T-helper 2 cell treated with Interferon-gamma antibody and Interleukin-4, amounts not matched to agents 5 μg/mL and 100 μg/mL, for 36 hours (primary cell): ENCODE data around the gene CNGA3.
"Not testable (repeated sequence)": the region's sequence is repeated elsewhere in the genome, so short reads cannot be mapped to it uniquely, and the experiment has no call there.

Experiments used
- DNase-seq: peaks from one replicate; pipeline ENCODE4 v3.0.0; 2021; ENCODE audit warnings: low spot score
- H3K27ac Mint-ChIP-seq: one replicate; pipeline ENCODE4 v1.8.0; 2021; ENCODE audit warnings: mild to moderate bottlenecking, mixed read lengths
- H3K27me3 Mint-ChIP-seq: one replicate; pipeline ENCODE4 v1.8.0; 2021; ENCODE audit warnings: low read depth, mixed read lengths
- H3K36me3 Mint-ChIP-seq: one replicate; pipeline ENCODE4 v1.8.0; 2021; ENCODE audit warnings: low read depth, mixed read lengths
- H3K4me1 Mint-ChIP-seq: one replicate; pipeline ENCODE4 v1.8.0; 2021; ENCODE audit warnings: low read depth, mixed read lengths
- H3K4me3 Mint-ChIP-seq: one replicate; pipeline ENCODE4 v1.8.0; 2022; ENCODE audit warnings: mild to moderate bottlenecking, moderate library complexity, mixed read lengths
- H3K9me3 Mint-ChIP-seq: one replicate; pipeline ENCODE4 v1.8.0; 2021; ENCODE audit warnings: mixed read lengths

CNGA3 gene

DNA sequence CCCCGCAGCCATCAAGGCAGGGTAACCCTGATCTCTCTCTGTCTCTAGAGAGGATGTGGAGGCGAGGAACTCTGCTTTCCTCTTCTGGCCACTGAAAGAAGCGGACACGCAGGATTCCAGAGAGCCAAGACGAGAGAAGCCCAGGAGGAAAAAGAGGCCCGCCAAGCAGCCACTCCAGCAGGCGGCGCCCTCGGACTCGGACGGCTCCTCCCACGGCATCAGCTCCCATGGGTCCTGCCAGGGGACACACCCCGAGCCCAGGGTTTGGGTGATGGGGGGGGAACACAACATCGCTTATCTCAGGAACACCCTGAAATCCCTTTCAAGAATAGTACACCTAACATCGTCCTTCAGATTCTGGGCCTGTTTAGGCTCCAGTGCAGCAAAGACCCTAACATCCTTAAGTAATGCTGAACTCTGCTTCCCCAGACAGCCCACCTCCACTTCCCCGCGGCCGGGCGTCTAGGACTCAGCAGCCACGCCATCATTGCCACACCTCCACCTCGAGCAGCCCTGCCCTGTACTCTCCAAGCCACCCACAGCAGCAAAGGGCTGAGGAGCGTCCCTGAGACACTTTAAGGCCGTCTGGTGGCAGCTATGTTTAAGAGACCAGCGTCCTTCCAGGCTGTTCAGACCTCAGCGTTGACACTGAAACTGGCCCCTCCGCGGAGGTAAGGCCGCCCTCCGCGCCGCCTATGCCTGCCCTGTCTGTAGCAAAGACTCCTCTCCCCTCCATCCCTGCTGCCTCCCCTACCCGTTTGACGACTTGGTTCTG, 34.3 kb upstream of the CNGA3 start:
- peaks cover 9% of the 10 kb centered on the region for H3K27me3 Mint-ChIP-seq
- no peak for DNase-seq
- H3K4me3 Mint-ChIP-seq, result no peak overlapping the region
- H3K4me1 Mint-ChIP-seq, result no peaks in the 10 kb centered on the region
- H3K27ac Mint-ChIP-seq, result no peak overlapping the region
- H3K9me3 Mint-ChIP-seq, result no peaks in the 10 kb centered on the region
- H3K36me3 Mint-ChIP-seq, result no peaks in the 10 kb centered on the region

DNA sequence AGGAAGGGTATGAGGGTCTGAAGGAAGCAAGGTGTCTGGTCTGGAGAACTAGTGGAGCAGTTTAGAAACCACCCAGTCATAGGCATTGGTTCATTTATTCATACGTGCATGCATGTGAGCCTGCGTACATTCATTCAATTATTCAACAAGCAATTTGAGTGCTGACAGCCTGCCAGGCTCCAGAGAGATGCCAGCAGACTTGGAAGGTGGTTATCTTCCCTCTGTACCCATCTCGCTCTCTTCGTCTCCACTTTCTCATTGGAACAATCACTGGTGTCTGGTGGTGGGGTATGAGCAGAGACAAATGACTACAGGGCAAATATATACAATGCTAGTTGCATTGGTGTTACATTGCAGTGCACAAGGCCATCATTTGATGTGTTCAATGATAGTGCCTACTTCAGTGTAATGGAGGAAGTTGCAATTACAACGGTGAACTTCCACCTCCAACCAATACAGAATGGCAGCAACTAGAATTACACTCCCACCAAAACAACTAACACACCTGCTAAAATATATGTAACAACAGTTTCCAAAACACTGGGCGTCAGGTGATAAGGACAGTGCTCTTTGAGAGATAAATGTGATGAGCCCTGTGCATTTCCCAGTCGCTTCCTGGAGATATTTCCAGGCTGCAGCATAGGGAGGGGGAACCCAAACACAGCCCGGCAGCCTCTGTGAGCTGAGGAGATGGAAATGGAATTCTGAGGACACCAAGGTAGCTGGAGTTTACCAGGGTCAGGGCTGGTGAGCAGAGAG, 32.6 kb upstream of the CNGA3 start:
- H3K27me3 Mint-ChIP-seq, result peaks cover 5% of the 10 kb centered on the region
- no peaks in the 10 kb centered on the region for H3K4me1 Mint-ChIP-seq
- H3K4me3 Mint-ChIP-seq, result no peak overlapping the region
- H3K27ac Mint-ChIP-seq, result no peak overlapping the region
- peaks cover under 1% of the 10 kb centered on the region for H3K9me3 Mint-ChIP-seq
- no peaks in the 10 kb centered on the region for H3K36me3 Mint-ChIP-seq
- DNase-seq, result no peak

- no peak for DNase-seq
- Mint-ChIP-seq H3K4me3 (no peak overlapping the region), H3K27me3 (peaks cover 5% of the 10 kb centered on the region), H3K4me1 (no peaks in the 10 kb centered on the region), H3K36me3 (no peaks in the 10 kb centered on the region), H3K9me3 (peaks cover 6% of the 10 kb centered on the region), H3K27ac (no peak overlapping the region)
Observed at GRCh38 chr2:98314251-98314650, 32.0 kb upstream of the CNGA3 start.

- Mint-ChIP-seq H3K27ac (no peak overlapping the region), H3K36me3 (no peaks in the 10 kb centered on the region), H3K9me3 (peaks cover 17% of the 10 kb centered on the region), H3K4me1 (no peaks in the 10 kb centered on the region), H3K27me3 (peaks cover 5% of the 10 kb centered on the region), H3K4me3 (no peak overlapping the region)
- no peak for DNase-seq
Observed at GRCh38 chr2:98315957-98316356, 30.3 kb upstream of the CNGA3 start.

DNA sequence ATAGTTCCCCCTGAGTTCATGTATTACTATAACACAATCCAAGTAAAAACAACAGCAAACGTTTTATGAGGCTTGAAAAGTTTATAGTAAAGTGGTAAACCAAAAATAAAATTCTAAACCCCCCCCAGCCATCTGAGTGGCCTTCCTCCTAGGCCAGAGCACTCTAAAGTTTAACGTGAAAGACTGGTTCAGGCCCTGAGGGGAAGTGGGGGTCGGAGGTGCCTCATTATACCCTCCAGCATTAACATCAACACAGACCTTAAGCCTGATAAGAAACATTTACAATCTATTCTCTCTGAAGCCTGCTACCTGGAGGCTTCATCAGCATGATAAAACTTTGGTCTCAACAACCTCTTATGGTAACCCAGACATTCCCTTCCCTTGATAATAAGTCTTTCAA, 29.0 kb upstream of the CNGA3 start:
- Mint-ChIP-seq H3K4me1 (no peaks in the 10 kb centered on the region), H3K27ac (no peak overlapping the region), H3K9me3 (peaks cover 26% of the 10 kb centered on the region), H3K27me3 (peaks cover 5% of the 10 kb centered on the region), H3K4me3 (no peak overlapping the region), H3K36me3 (no peaks in the 10 kb centered on the region)
- no peak for DNase-seq

- not testable (repeated sequence) for H3K36me3 Mint-ChIP-seq, H3K27ac Mint-ChIP-seq, H3K4me1 Mint-ChIP-seq, DNase-seq, H3K4me3 Mint-ChIP-seq, H3K27me3 Mint-ChIP-seq
- peaks cover 40% of the 10 kb centered on the region for H3K9me3 Mint-ChIP-seq
Observed at GRCh38 chr2:98320171-98320570, 26.1 kb upstream of the CNGA3 start.

- H3K27me3 Mint-ChIP-seq, result peaks cover 1% of the 10 kb centered on the region
- no peaks in the 10 kb centered on the region for H3K36me3 Mint-ChIP-seq
- no peaks in the 10 kb centered on the region for H3K4me1 Mint-ChIP-seq
- no peak overlapping the region for H3K4me3 Mint-ChIP-seq
- H3K9me3 Mint-ChIP-seq, result peaks cover 34% of the 10 kb centered on the region
- DNase-seq, result no peak
- no peak overlapping the region for H3K27ac Mint-ChIP-seq
Observed at GRCh38 chr2:98324181-98324580, 22.1 kb upstream of the CNGA3 start.

DNA sequence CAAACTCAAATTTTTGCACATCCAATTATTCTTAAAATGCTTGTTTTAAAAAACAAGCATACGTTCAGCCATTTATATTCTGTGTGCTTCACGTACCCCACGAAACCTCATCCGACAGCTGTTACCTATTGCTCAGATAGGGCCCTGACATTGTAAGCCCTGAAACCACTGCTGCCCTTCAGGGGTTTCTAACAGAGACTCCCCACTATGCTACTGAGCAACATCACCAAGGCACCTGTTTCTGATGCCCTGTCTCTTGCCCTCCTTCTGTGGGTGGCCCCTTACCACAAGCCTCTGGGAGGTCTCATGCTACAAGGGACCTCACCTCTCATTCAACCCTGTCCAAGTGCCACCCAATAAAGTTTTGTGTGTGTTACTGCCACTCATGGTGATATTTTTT, 18.5 kb upstream of the CNGA3 start:
- no peaks in the 10 kb centered on the region for H3K4me1 Mint-ChIP-seq
- DNase-seq, result no peak
- H3K4me3 Mint-ChIP-seq, result no peak overlapping the region
- no peak overlapping the region for H3K27ac Mint-ChIP-seq
- no peaks in the 10 kb centered on the region for H3K36me3 Mint-ChIP-seq
- H3K9me3 Mint-ChIP-seq, result peaks cover 13% of the 10 kb centered on the region
- H3K27me3 Mint-ChIP-seq, result peaks cover 1% of the 10 kb centered on the region

- Mint-ChIP-seq H3K27me3 (peaks cover 2% of the 10 kb centered on the region), H3K27ac (no peak overlapping the region), H3K9me3 (peaks cover 6% of the 10 kb centered on the region), H3K4me3 (no peak overlapping the region), H3K4me1 (no peaks in the 10 kb centered on the region), H3K36me3 (no peaks in the 10 kb centered on the region)
- no peak for DNase-seq
Observed at GRCh38 chr2:98329549-98329948, 16.7 kb upstream of the CNGA3 start.

GRCh38 chr2:98332989-98333388, 13.3 kb upstream of the CNGA3 start:
- Mint-ChIP-seq H3K9me3 (no peaks in the 10 kb centered on the region), H3K27ac (no peak overlapping the region), H3K4me1 (no peaks in the 10 kb centered on the region), H3K36me3 (no peaks in the 10 kb centered on the region), H3K4me3 (no peak overlapping the region), H3K27me3 (peaks cover 8% of the 10 kb centered on the region)
- no peak for DNase-seq

DNA sequence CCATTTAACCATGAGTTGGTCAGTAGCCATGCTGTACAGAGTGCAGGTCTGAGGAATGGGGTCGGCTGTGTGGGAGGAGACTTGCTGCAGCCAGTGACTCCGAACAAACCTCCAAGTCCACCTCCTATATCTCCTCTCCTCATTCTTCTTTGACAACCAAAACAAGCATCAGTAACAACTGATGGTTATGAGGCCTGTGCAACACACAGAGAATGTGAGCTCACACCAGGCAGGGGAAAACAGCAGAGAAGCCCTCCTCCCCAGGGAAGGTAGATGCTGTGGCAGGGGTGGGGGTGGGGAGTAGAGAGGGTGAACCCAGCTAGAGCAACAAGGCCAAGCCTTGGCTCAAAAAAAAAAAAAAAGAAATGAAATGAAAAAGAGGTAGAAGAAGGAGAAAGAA, 12.3 kb upstream of the CNGA3 start:
- no peak overlapping the region for H3K4me3 Mint-ChIP-seq
- no peaks in the 10 kb centered on the region for H3K9me3 Mint-ChIP-seq

GRCh38 chr2:98334439-98335078, 11.7 kb upstream of the CNGA3 start:
- no peak for DNase-seq
- Mint-ChIP-seq H3K4me1 (no peaks in the 10 kb centered on the region), H3K27me3 (peaks cover 8% of the 10 kb centered on the region), H3K9me3 (no peaks in the 10 kb centered on the region), H3K36me3 (no peaks in the 10 kb centered on the region), H3K27ac (no peak overlapping the region), H3K4me3 (no peak overlapping the region)

More for the DNA sequence above, 12.3 kb upstream of the CNGA3 start:
- H3K27ac Mint-ChIP-seq, result no peak overlapping the region
- H3K4me1 Mint-ChIP-seq, result no peaks in the 10 kb centered on the region
- H3K27me3 Mint-ChIP-seq, result peaks cover 8% of the 10 kb centered on the region
- no peak for DNase-seq
- H3K36me3 Mint-ChIP-seq, result no peaks in the 10 kb centered on the region

DNA sequence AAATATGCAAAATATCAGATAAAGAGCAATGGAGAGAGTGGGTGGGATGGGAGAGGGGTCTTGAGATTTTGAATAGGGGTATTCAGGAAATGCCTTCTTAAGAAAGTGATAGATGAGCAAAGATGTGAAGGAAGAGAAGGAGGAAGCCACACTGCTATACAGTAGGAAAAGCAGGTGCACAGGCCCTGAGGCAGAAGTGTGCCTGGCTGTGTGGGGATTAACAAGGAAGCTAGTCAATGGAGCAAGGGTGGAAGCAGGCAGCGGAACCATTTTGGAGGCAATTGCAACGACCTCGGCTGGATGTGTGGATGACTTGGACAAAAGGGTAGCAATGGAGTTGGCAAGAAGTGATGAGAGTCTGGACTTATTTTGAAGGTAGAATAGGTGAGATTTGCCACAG, 11.0 kb upstream of the CNGA3 start:
- Mint-ChIP-seq H3K4me3 (no peak overlapping the region), H3K27me3 (peaks cover 8% of the 10 kb centered on the region), H3K27ac (no peak overlapping the region), H3K4me1 (no peaks in the 10 kb centered on the region), H3K9me3 (no peaks in the 10 kb centered on the region), H3K36me3 (no peaks in the 10 kb centered on the region)
- no peak for DNase-seq

GRCh38 chr2:98341241-98341640, 5.0 kb upstream of the CNGA3 start:
- Mint-ChIP-seq H3K36me3 (no peaks in the 10 kb centered on the region), H3K4me3 (no peak overlapping the region), H3K27me3 (peaks cover 23% of the 10 kb centered on the region), H3K4me1 (no peaks in the 10 kb centered on the region), H3K9me3 (no peaks in the 10 kb centered on the region), H3K27ac (no peak overlapping the region)
- DNase-seq, result no peak
